K562 (cell line): ENCODE data around the gene PTH1R. TPM values are rescaled to one million over a fixed set of nuclear protein-coding genes. Genes with fewer than 3 reads are reported as not detected.

ENCODE experiments used
- ATAC-seq: fragments of 200-7000 bp; cut with Tn5 transposase; 3 replicates; pipeline ENCODE4 v1.9.1; 2020; ENCODE audit warnings: moderate library complexity
- BruUV-seq: library from RNA; stranded (reverse); fragments of 400-500 nt; replicated peaks from 2 replicates; lab custom pipeline; 2021; lab: Mats Ljungman, UMichigan
- CTCF ChIA-PET: fragments of 300-600 bp; formaldehyde crosslinking; extraction: SDS; loops from one replicate; lab custom pipeline; 2021; ENCODE audit warnings: low intra/inter-chr PET ratio; lab: Yijun Ruan, JAX
- POLR2A ChIA-PET: fragments of 300-600, 350-650 bp; sonication (Branson Sonifier 250); formaldehyde crosslinking; extraction: SDS; loops from one replicate; lab custom pipeline; 2021; ENCODE audit warnings: antibody characterized with exemption, inconsistent platforms; lab: Yijun Ruan, JAX
- DNase-seq, 4 experiments: peaks; one replicate each; pipeline versions ENCODE4 v3.0.0 to v3.0.0-alpha.2; 2011 to 2018; ENCODE audit warnings: low spot score in 3 of 4, mixed read lengths in 3 of 4; ENCODE audit errors: extremely low read depth in 1 of 4
- FAIRE-seq: peaks from 2 replicates; lab custom pipeline; 2011; peaks lifted over from hg19 to GRCh38; lab: Jason Lieb, UNC
- H2AFZ ChIP-seq: 2 replicates; pipeline ENCODE4 v1.6.0; 2011; ENCODE audit warnings: low read depth, low read length, control low read depth, inconsistent platforms
- H3K27ac ChIP-seq: fragments of 200-600 bp; 3 replicates; pipeline ENCODE4 v1.8.0; 2011; ENCODE audit warnings: low read depth, mild to moderate bottlenecking, control low read depth, inconsistent platforms, low read length, moderate library complexity, mixed read lengths; ENCODE audit errors: extremely low read depth
- H3K27me3 ChIP-seq, 2 experiments: fragments of 300-600 bp in 1 of 2; 2 replicates in 1 of 2; 3 replicates in 1 of 2; pipeline versions ENCODE4 v1.6.0 to v1.8.0; 2011; ENCODE audit warnings: inconsistent platforms in 2 of 2, low read length in 2 of 2, mild to moderate bottlenecking in 1 of 2, mixed read lengths in 1 of 2, moderate library complexity in 1 of 2; ENCODE audit not compliant: control insufficient read depth in 2 of 2, insufficient read depth in 2 of 2
- H3K36me3 ChIP-seq: fragments of 300-600 bp; 3 replicates; pipeline ENCODE4 v1.8.0; 2011; ENCODE audit warnings: mild to moderate bottlenecking, low read length, inconsistent platforms; ENCODE audit not compliant: control insufficient read depth, insufficient read depth
- H3K4me1 ChIP-seq, 2 experiments: fragments of 200-600 bp in 1 of 2; replicated peaks in 1 of 2; 2 replicates in 1 of 2; 3 replicates in 1 of 2; pipeline versions ENCODE4 v1.5.1 to v1.8.0; 2011; ENCODE audit warnings: inconsistent platforms in 2 of 2, low read length in 2 of 2, mild to moderate bottlenecking in 1 of 2, mixed read lengths in 1 of 2, moderate library complexity in 1 of 2; ENCODE audit not compliant: control insufficient read depth in 2 of 2, insufficient read depth in 2 of 2
- H3K4me2 ChIP-seq: 2 replicates; pipeline ENCODE4 v1.6.1; 2011; ENCODE audit warnings: low read length, control low read depth, inconsistent platforms, mixed read lengths; ENCODE audit not compliant: insufficient read depth
- H3K4me3 ChIP-seq: fragments of 200-600 bp; sonication (generic), shearing (Covaris generic); 2 replicates; pipeline ENCODE4 v1.5.1; 2016; ENCODE audit warnings: control low read depth, inconsistent platforms
- H3K79me2 ChIP-seq: fragments of 200-600 bp; 3 replicates; pipeline ENCODE4 v1.8.0; 2011; ENCODE audit warnings: low read length, inconsistent platforms; ENCODE audit not compliant: control insufficient read depth, insufficient read depth
- H3K9ac ChIP-seq, 2 experiments: 2 replicates each; pipeline versions ENCODE4 v1.6.0 to v1.6.1; 2011; ENCODE audit warnings: low read depth in 2 of 2, low read length in 2 of 2, control low read depth in 1 of 2, inconsistent platforms in 1 of 2, mild to moderate bottlenecking in 1 of 2, mixed read lengths in 1 of 2; ENCODE audit not compliant: insufficient read depth in 1 of 2
- H3K9me1 ChIP-seq: one replicate; pipeline ENCODE4 v1.6.0; 2011; ENCODE audit warnings: inconsistent platforms, mild to moderate bottlenecking, low read length, moderate library complexity; ENCODE audit not compliant: control insufficient read depth, insufficient read depth
- H3K9me3 ChIP-seq: replicated peaks from 2 replicates; pipeline ENCODE4 v1.5.1; 2011; ENCODE audit warnings: low read depth, low read length, inconsistent platforms; ENCODE audit not compliant: control insufficient read depth, insufficient read depth
- H4K20me1 ChIP-seq: replicated peaks from 2 replicates; pipeline ENCODE4 v1.6.1; 2011; ENCODE audit warnings: low read length, inconsistent platforms, mixed read lengths; ENCODE audit not compliant: control insufficient read depth, insufficient read depth
- DDX20 ChIP-seq: fragments of 450-650 bp; IDR thresholded peaks from 2 replicates; pipeline ENCODE4 v1.6.1; 2016; ENCODE audit warnings: missing genetic modification characterization, low read depth, mild to moderate bottlenecking, missing compliant biosample characterization, moderate library complexity
- POLR2A ChIP-seq: fragments of 450-650 bp; conservative IDR thresholded peaks from 2 replicates; pipeline ENCODE4 v1.6.1; 2016
- RBBP5 ChIP-seq: fragments of 200-600 bp; sonication (generic); IDR thresholded peaks from 2 replicates; pipeline ENCODE4 v1.6.1; 2012; ENCODE audit warnings: borderline replicate concordance, mild to moderate bottlenecking, low read length, control low read depth, inconsistent platforms; ENCODE audit not compliant: insufficient read depth, poor library complexity, severe bottlenecking
- RBM25 ChIP-seq: fragments of 200-400 bp; formaldehyde crosslinking; IDR thresholded peaks from 2 replicates; pipeline ENCODE4 v1.6.1; 2018; ENCODE audit warnings: low read length, low read depth, moderate library complexity; ENCODE audit not compliant: severe bottlenecking
- TCFL5 ChIP-seq: fragments of 250-450 bp; sonication (Bioruptor Pico); conservative IDR thresholded peaks from 2 replicates; pipeline ENCODE4 v1.6.1; 2021; ENCODE audit warnings: mild to moderate bottlenecking, moderate library complexity, matching md5 sums
- ZBTB1 ChIP-seq: sonication (generic); formaldehyde crosslinking; IDR thresholded peaks from 2 replicates; pipeline ENCODE4 v1.8.1; 2023; ENCODE audit warnings: missing genetic modification reagents, low read depth, mild to moderate bottlenecking, borderline replicate concordance
- ZFP30 ChIP-seq: fragments of 250-450 bp; sonication (Bioruptor Pico); IDR thresholded peaks from 2 replicates; pipeline ENCODE4 v1.8.0; 2022; ENCODE audit warnings: moderate library complexity, mild to moderate bottlenecking, inconsistent platforms, borderline replicate concordance
- ZNF57 ChIP-seq: fragments of 450-650 bp; formaldehyde crosslinking; IDR thresholded peaks from 2 replicates; pipeline ENCODE4 v1.4.0; 2020; ENCODE audit warnings: mild to moderate bottlenecking, moderate library complexity
- WGBS: fragments of 100-300 bp; shearing (Covaris generic); methylation state at CpG from one replicate; pipeline ENCODE4 v1.1.6; 2016; ENCODE audit warnings: low coverage, mixed read lengths; ENCODE audit not compliant: insufficient coverage; ENCODE audit errors: missing lambda C conversion rate; 5-methylcytosine and 5-hydroxymethylcytosine counted together
- in situ Hi-C: fragments of 300-500 bp; cut with MboI; formaldehyde crosslinking; loops from 4 replicates; pipeline ENCODE4 v1.15.0; 2018; ENCODE audit warnings: inconsistent platforms, mixed read lengths
- intact Hi-C: fragments of 100-400 bp; cut with micrococcal nuclease; formaldehyde crosslinking; loops from 2 replicates; pipeline ENCODE4 v1.14.2; 2022
- polyA plus RNA-seq, 8 experiments: library from polyadenylated mRNA; depleted of rRNA in 4 of 8; stranded (reverse) in 5 of 8; unstranded in 3 of 8; fragments of >200 nt; fragmentation: Nextera tagmentation in 2 of 8; fragmentation: Illumina TruSeq in 1 of 8; extraction: Ambion mirVana in 2 of 8; extraction: Trizol in 1 of 8; gene quantifications; 2 replicates each; pipeline versions ENCODE4 v1.2.1 to v1.2.3, GENCODE V29; 2011 to 2014; ENCODE audit warnings: inconsistent platforms in 1 of 8, missing spikeins in 1 of 8
- total RNA-seq, 7 experiments: library from RNA; depleted of rRNA in 6 of 7; stranded (reverse); fragments of >200 nt in 6 of 7; fragmentation: Illumina TruSeq in 2 of 7; extraction: Trizol in 2 of 7; gene quantifications; 2 replicates each; pipeline versions ENCODE4 v1.2.1 to v1.2.3, GENCODE V29; 2011 to 2021; ENCODE audit warnings: low replicate concordance in 1 of 7
- TF ChIP-seq, protein P1 (sequence below): fragments of 450-650 bp; IDR thresholded peaks from 2 replicates; pipeline ENCODE4 v1.6.1; 2016; ENCODE audit warnings: mild to moderate bottlenecking

The PTH1R gene
- total and polyA plus RNA-seq, 9 of the 15 experiments (the other 6 are each of a cell fraction or from before 2014, with no cell fraction given), result not detected

DNA sequence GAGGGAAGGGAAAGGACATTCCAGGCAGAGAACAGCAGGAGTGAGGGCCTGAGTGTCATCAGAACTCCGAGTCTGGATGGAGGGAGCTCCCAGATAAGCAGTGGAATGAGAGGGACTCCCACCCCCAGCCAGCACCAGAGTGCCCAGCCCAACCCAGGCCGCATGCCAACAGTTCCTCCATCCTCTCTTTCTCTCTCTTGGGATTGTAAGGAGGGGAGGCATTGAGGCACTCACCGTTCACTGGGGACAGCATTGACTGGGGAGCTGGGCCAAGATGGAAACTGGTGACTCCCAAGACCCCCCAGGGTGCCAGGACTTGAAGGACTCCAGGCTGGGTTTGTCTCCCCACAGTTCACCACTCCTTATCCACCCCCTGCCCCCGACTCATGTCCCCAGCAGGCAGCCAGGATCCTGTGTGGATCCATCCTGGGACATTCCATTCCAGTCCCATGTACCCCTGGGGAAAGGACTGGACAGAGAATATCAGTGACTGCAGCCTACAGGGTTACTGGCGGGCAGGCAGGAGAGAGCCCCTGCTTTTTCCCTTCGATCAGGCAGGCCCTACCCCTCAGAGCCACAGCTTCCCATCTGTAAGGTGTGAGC is 15.7 kb downstream of the PTH1R start:
- Histone ChIP-seq H3K9me3 (no peaks in the 10 kb centered on the region), H3K79me2 (no peaks in the 10 kb centered on the region), H3K4me3 (no peak overlapping the region), H4K20me1 (peaks cover 36% of the 10 kb centered on the region), H2AFZ (no peak overlapping the region), H3K27ac (no peak overlapping the region), H3K4me1 (peaks cover 0 to 31% of the 10 kb centered on the region in 2 experiments; a peak in 3 of 5 replicates), H3K36me3 (no peaks in the 10 kb centered on the region), H3K9ac (no peak overlapping the region), H3K27me3 (peaks cover 20 to 60% of the 10 kb centered on the region in 2 experiments), H3K4me2 (no peak overlapping the region), H3K9me1 (no peaks in the 10 kb centered on the region)
- intact Hi-C loops (no loop called here), in situ Hi-C loops (no loop called here)
- DNase-seq (no peak), FAIRE-seq (no peak), ATAC-seq (no peak)
- no TSS peak for BruUV-seq
- CTCF ChIA-PET, result no interaction called here
- TF ChIP-seq ZFP30 (no peak), RBM25 (no peak), ZNF57 (no peak), DDX20 (tag) (no peak), POLR2A (no peak), RBBP5 (peak; percentile 19), TCFL5 (CRISPR knock-in tag) (no peak), ZBTB1 (no peak)
- TF ChIP-seq, protein P1, sequence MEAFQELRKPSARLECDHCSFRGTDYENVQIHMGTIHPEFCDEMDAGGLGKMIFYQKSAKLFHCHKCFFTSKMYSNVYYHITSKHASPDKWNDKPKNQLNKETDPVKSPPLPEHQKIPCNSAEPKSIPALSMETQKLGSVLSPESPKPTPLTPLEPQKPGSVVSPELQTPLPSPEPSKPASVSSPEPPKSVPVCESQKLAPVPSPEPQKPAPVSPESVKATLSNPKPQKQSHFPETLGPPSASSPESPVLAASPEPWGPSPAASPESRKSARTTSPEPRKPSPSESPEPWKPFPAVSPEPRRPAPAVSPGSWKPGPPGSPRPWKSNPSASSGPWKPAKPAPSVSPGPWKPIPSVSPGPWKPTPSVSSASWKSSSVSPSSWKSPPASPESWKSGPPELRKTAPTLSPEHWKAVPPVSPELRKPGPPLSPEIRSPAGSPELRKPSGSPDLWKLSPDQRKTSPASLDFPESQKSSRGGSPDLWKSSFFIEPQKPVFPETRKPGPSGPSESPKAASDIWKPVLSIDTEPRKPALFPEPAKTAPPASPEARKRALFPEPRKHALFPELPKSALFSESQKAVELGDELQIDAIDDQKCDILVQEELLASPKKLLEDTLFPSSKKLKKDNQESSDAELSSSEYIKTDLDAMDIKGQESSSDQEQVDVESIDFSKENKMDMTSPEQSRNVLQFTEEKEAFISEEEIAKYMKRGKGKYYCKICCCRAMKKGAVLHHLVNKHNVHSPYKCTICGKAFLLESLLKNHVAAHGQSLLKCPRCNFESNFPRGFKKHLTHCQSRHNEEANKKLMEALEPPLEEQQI, result no peak
- POLR2A ChIA-PET, result interaction anchor here (0.5 kb wide), 1 partner anchor 140 kb away, joined by 3 read pairs; no protein-coding TSS in a partner anchor
- WGBS, result 2% methylated on average over 6 of the region's 6 CpGs
